IPS DF 6.9 (cell line): Measurements from ENCODE around the gene USH1C.

Source experiments
- DNase-seq: peaks from one replicate; pipeline ENCODE4 v3.0.0-alpha.2; 2013; ENCODE audit warnings: low read depth, low spot score
- H3K27ac ChIP-seq: one replicate; pipeline ENCODE4 v1.5.1; 2013; ENCODE audit warnings: low read length, control low read depth
- H3K27me3 ChIP-seq: 2 replicates; pipeline ENCODE4 v1.6.1; 2013; ENCODE audit warnings: mild to moderate bottlenecking, low read length; ENCODE audit not compliant: control insufficient read depth, insufficient read depth
- H3K36me3 ChIP-seq: 2 replicates; pipeline ENCODE4 v1.6.1; 2013; ENCODE audit warnings: low read length; ENCODE audit not compliant: control insufficient read depth, insufficient read depth
- H3K4me1 ChIP-seq: 2 replicates; pipeline ENCODE4 v1.6.1; 2013; ENCODE audit warnings: low read length; ENCODE audit not compliant: control insufficient read depth, insufficient read depth
- H3K4me3 ChIP-seq: 2 replicates; pipeline ENCODE4 v1.5.1; 2013; ENCODE audit warnings: mild to moderate bottlenecking, low read length
- H3K9me3 ChIP-seq: 2 replicates; pipeline ENCODE4 v1.6.1; 2013; ENCODE audit warnings: low read length, inconsistent platforms; ENCODE audit not compliant: control insufficient read depth, insufficient read depth
- WGBS: extraction: QIAGEN DNeasy Blood & Tissue Kit; methylation state at CpG from one replicate; pipeline ENCODE4 v1.1.7; 2013; ENCODE audit warnings: mixed read lengths, missing lambda C conversion rate; ENCODE audit not compliant: insufficient read length, insufficient coverage; 5-methylcytosine and 5-hydroxymethylcytosine counted together

Gene USH1C

GRCh38 chr11:17570034-17570433 lies 25.8 kb upstream of the USH1C start:
- Histone ChIP-seq H3K9me3 (no peaks in the 10 kb centered on the region), H3K4me1 (no peaks in the 10 kb centered on the region), H3K36me3 (no peaks in the 10 kb centered on the region), H3K4me3 (no peak overlapping the region), H3K27ac (no peak overlapping the region), H3K27me3 (no peaks in the 10 kb centered on the region)
- whole genome bisulfite sequencing = no CpG with 5 or more reads among the region's 23 CpGs
- DNase-seq = no peak

DNA sequence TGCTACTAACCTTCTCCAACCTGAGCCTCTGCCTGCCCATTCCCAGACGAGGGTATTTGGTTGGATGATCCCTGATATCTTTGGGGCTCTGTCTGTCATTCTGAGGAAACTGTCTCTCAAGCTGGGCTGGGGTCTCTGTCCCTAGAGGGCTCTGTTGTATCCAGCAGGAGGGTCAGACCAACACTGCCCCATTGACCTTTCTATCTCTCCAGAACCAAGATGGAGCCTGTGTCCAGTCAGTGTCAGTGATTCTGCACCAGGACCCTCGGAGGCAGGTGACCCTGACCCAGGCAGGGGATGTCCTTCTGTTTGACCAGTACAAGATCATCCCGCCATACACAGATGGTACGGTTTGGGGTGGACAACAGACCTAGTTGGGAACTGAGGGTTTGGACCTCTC lies 24.7 kb upstream of the USH1C start:
- Histone ChIP-seq H3K4me3 (no peak overlapping the region), H3K27me3 (no peaks in the 10 kb centered on the region), H3K4me1 (no peaks in the 10 kb centered on the region), H3K9me3 (no peaks in the 10 kb centered on the region), H3K27ac (no peak overlapping the region), H3K36me3 (no peaks in the 10 kb centered on the region)
- no CpG with 5 or more reads among the region's 4 CpGs for WGBS
- DNase-seq = no peak

DNA sequence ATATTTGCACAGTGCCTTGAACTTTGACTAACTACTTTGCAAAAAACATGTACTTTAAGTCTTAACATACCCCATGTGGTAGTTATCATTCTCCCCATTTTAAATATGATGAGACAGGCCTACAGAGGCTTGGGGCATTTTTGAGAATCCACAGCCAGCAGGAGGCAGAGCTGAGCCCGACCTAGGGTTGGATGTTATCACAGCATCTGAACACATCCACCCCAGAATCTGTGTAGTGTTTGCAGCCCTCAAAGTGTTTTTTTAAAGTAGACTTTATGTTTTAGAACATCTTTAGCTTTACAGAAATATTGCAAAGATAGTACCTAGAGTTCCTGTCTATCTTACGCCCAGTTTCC lies 20.4 kb upstream of the USH1C start:
- no peaks in the 10 kb centered on the region for H3K27me3 ChIP-seq
- WGBS = no CpG with 5 or more reads among the region's 2 CpGs

DNA sequence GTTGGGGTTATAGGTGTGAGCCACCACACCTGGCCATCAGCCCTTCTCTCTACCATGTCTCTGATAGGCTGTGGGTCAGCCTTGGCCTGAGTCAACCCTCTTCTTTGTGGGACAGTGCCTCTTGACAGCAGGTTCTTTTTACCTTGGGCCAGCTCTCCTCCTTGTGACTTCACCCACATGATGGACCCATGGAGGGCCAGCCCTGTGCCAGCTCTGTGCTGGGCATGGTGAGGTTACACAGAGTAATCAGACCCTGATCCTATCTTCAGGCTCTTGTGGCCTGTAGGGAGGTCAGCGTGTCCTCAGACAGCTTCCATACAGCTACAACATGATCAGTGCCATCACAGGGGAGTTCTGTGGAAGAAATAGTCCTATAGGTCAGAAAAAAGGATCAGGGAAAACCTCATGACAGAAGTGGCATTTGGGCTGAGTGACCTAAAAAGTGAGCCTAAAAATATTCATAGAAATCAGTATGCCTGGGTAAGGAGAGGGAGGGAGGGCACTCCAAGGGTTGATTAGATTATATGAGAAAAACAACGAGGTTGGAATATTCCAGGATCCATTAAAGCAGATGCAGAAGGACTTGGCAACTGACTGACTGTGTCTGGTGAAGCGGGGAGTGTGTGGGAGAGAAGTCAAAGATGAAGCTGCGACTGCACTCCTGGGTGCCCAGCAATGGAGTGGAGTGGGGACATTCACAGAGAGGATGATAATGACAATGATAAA lies 19.9 kb upstream of the USH1C start:
- Histone ChIP-seq H3K4me1 (no peaks in the 10 kb centered on the region), H3K9me3 (no peaks in the 10 kb centered on the region), H3K36me3 (no peaks in the 10 kb centered on the region), H3K27me3 (no peaks in the 10 kb centered on the region), H3K27ac (no peak overlapping the region), H3K4me3 (no peak overlapping the region)
- no CpG with 5 or more reads among the region's 4 CpGs for WGBS
- DNase-seq = no peak

More for the DNA sequence above, 20.4 kb upstream of the USH1C start:
- Histone ChIP-seq H3K4me1 (no peaks in the 10 kb centered on the region), H3K36me3 (no peaks in the 10 kb centered on the region), H3K9me3 (no peaks in the 10 kb centered on the region), H3K4me3 (no peak overlapping the region), H3K27ac (no peak overlapping the region)
- no peak for DNase-seq

GRCh38 chr11:17563231-17563646 lies 19.0 kb upstream of the USH1C start:
- no peak overlapping the region for H3K27ac ChIP-seq

DNA sequence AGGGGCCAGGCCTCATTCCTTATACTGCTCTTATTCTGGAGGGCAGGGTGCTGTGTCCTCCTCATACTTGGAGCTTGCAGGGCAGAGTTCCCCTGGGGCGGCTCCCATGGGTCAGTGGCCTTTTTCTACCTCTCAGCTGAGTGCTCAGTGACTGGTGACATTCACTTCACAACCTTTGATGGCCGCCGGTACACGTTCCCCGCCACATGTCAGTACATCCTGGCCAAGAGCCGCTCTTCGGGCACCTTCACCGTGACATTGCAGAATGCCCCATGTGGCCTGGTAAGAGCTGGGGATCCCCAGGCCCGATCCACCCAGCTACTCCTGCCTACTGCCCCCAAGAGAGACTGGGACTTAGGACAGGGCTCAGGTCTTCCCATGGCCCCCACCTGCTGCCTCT lies 17.3 kb upstream of the USH1C start:
- Histone ChIP-seq H3K27ac (no peak overlapping the region), H3K4me3 (no peak overlapping the region), H3K27me3 (no peaks in the 10 kb centered on the region), H3K36me3 (no peaks in the 10 kb centered on the region), H3K4me1 (no peaks in the 10 kb centered on the region), H3K9me3 (no peaks in the 10 kb centered on the region)
- no CpG with 5 or more reads among the region's 9 CpGs for WGBS
- DNase-seq = no peak

More at GRCh38 chr11:17563231-17563646, 19.0 kb upstream of the USH1C start:
- Histone ChIP-seq H3K9me3 (no peaks in the 10 kb centered on the region), H3K4me3 (no peak overlapping the region), H3K36me3 (no peaks in the 10 kb centered on the region), H3K27me3 (no peaks in the 10 kb centered on the region), H3K4me1 (no peaks in the 10 kb centered on the region)
- no peak for DNase-seq

- DNase-seq = no peak
- no peaks in the 10 kb centered on the region for H3K36me3 ChIP-seq
- H3K9me3 ChIP-seq = no peaks in the 10 kb centered on the region
- no CpG with 5 or more reads among the region's 4 CpGs for WGBS
- no peaks in the 10 kb centered on the region for H3K27me3 ChIP-seq
- H3K4me3 ChIP-seq = no peak overlapping the region
- no peaks in the 10 kb centered on the region for H3K4me1 ChIP-seq
- H3K27ac ChIP-seq = no peak overlapping the region
Observed at GRCh38 chr11:17561111-17561415, 16.8 kb upstream of the USH1C start.

DNA sequence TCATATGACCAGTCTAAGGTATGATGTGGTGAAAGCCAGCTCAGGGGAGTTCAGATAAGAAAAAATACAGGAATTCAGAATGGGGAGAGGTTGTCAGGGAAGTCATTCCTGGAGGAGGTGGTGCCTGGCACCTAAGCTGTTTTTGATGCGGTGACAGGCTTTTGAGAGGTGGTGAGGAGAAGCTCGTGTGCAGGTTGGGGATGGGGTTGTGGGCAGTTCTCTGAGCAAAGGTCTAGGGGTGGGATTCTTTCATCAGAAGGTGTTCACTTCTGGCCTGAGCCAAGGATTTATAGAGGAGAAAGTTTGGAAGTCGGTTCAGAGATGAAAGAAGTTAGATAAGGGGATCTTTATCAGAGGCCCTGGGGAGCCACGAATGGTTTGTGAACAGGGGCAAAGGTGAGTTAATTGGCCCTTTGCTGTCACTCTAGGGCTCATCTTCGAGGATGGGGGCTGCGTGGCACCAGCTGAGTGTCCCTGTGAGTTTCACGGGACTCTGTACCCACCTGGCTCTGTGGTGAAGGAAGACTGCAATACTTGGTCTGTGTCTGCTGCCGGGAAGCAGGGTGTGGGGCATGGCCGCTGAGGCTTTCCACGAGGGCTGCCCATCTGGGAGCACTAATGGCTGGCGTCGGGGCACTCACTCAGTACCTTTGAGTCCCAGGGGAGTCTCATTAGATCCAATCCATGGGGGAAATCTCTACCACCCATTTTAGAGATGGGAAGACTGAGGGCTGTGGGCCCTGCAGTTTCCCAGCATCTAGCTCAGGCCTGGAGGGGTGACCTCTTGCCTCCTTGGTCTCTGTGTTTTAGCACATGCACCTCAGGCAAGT lies 16.3 kb upstream of the USH1C start:
- WGBS = no CpG with 5 or more reads among the region's 12 CpGs
- H3K9me3 ChIP-seq = no peaks in the 10 kb centered on the region
- no peaks in the 10 kb centered on the region for H3K27me3 ChIP-seq
- H3K4me1 ChIP-seq = no peaks in the 10 kb centered on the region
- DNase-seq = no peak
- H3K36me3 ChIP-seq = no peaks in the 10 kb centered on the region
- no peak overlapping the region for H3K27ac ChIP-seq
- H3K4me3 ChIP-seq = no peak overlapping the region

GRCh38 chr11:17559341-17560087 lies 15.3 kb upstream of the USH1C start:
- Histone ChIP-seq H3K4me1 (no peaks in the 10 kb centered on the region), H3K27ac (no peak overlapping the region), H3K27me3 (no peaks in the 10 kb centered on the region), H3K4me3 (no peak overlapping the region), H3K9me3 (no peaks in the 10 kb centered on the region), H3K36me3 (no peaks in the 10 kb centered on the region)
- no peak for DNase-seq
- WGBS = no CpG with 5 or more reads among the region's 9 CpGs

DNA sequence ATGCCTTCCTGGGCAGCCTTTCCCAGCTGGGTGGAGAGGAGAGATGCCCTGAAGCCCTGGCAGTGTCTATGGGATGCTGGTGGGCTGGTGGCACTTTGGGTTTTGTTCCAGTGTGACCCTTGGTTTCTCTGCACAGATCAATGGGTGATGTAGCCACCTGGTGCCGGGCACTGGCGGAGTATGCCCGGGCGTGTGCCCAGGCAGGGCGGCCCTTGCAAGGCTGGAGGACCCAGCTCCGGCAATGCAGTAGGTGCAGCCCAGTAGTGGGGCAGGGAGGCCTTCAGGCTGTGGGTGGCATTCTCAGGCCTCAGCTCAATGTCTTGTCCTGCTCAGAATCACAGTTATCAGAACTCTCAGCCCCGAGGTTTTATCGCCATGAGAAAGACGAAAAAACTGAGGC lies 14.7 kb upstream of the USH1C start:
- DNase-seq = no peak
- H3K9me3 ChIP-seq = no peaks in the 10 kb centered on the region
- no peaks in the 10 kb centered on the region for H3K4me1 ChIP-seq
- no peak overlapping the region for H3K4me3 ChIP-seq
- no peaks in the 10 kb centered on the region for H3K27me3 ChIP-seq
- no peaks in the 10 kb centered on the region for H3K36me3 ChIP-seq
- no peak overlapping the region for H3K27ac ChIP-seq
- no CpG with 5 or more reads among the region's 9 CpGs for WGBS
